SJCRH30 (cell line): ENCODE data around the gene GSS. TPM values are rescaled to one million over a fixed set of nuclear protein-coding genes. Genes with fewer than 3 reads are reported as not detected.

Experiments
- total RNA-seq: library from RNA; depleted of rRNA; stranded (reverse); fragments of >200 nt; shearing (Covaris generic); gene quantifications from 2 replicates; pipeline ENCODE4 v1.2.3, GENCODE V29; 2014; rRNA removed

Gene GSS
- total RNA-seq, 1 experiment from 2014 or later = 52.8 TPM

Other genes starting within 250 kb of the GSS start
- gene NCOA6, start 130.2 kb downstream of the GSS start, total RNA-seq = 21.5 and 22.2 TPM in 2 replicates
- 7.5 and 11.8 TPM in 2 replicates for gene GGT7, start 83.0 kb downstream of the GSS start, total RNA-seq
- 14.8 and 18.0 TPM in 2 replicates for gene ACSS2, start 79.2 kb downstream of the GSS start, total RNA-seq
- 0.02 and 0.10 TPM in 2 replicates for gene MYH7B, start 62 bp upstream of the GSS start, total RNA-seq
- gene TRPC4AP, start 137.0 kb upstream of the GSS start, total RNA-seq = 67.0 and 68.9 TPM in 2 replicates
- gene EDEM2, start 191.5 kb upstream of the GSS start, total RNA-seq = 19.2 and 19.4 TPM in 2 replicates
- gene PROCR, start 216.3 kb upstream of the GSS start, total RNA-seq = 9.0 and 9.6 TPM in 2 replicates